GM23338 (cell line): Measurements from ENCODE around the gene SYCP2. TPM values are rescaled to one million over a fixed set of nuclear protein-coding genes. Genes with fewer than 3 reads are reported as not detected.
A peak's percentile ranks its signal among the peaks of the same experiment; 100 is the strongest.

Source experiments
- ATAC-seq: fragments of 200-7000 bp; cut with Tn5 transposase; 3 replicates; pipeline ENCODE4 v1.9.1; 2020
- DNase-seq: peaks from one replicate; pipeline ENCODE4 v3.0.0-alpha.2; 2015; ENCODE audit warnings: low spot score
- H2AFZ ChIP-seq: fragments of 200-600 bp; sonication (generic); 2 replicates; pipeline ENCODE4 v1.8.0; 2016; ENCODE audit warnings: antibody characterized with exemption, mild to moderate bottlenecking, moderate library complexity
- H3F3A ChIP-seq: fragments of 200-600 bp; sonication (generic); replicated peaks from 2 replicates; pipeline ENCODE4 v1.8.0; 2017; ENCODE audit warnings: antibody characterized with exemption, mixed run types, low read depth
- H3K27ac ChIP-seq: fragments of 200-600 bp; sonication (generic); 2 replicates; pipeline ENCODE4 v1.6.1; 2016; ENCODE audit warnings: low read depth
- H3K27me3 ChIP-seq: fragments of 200-600 bp; sonication (generic); 2 replicates; pipeline ENCODE4 v1.8.0; 2016; ENCODE audit warnings: mild to moderate bottlenecking, mixed run types, moderate library complexity; ENCODE audit not compliant: insufficient read depth
- H3K36me3 ChIP-seq: fragments of 200-600 bp; sonication (generic); 2 replicates; pipeline ENCODE4 v1.8.0; 2016; ENCODE audit warnings: mild to moderate bottlenecking; ENCODE audit not compliant: insufficient read depth
- H3K4me1 ChIP-seq: fragments of 200-600 bp; sonication (generic); 2 replicates; pipeline ENCODE4 v1.8.0; 2016; ENCODE audit warnings: mild to moderate bottlenecking, moderate library complexity; ENCODE audit not compliant: insufficient read depth
- H3K4me2 ChIP-seq: fragments of 200-600 bp; sonication (generic); 2 replicates; pipeline ENCODE4 v1.7.1; 2017; ENCODE audit warnings: mixed run types
- H3K4me3 ChIP-seq: fragments of 200-600 bp; sonication (generic); 2 replicates; pipeline ENCODE4 v1.6.1; 2016; ENCODE audit warnings: mixed run types
- H3K79me2 ChIP-seq: fragments of 200-600 bp; sonication (generic); replicated peaks from 2 replicates; pipeline ENCODE4 v1.8.0; 2017; ENCODE audit warnings: mild to moderate bottlenecking; ENCODE audit not compliant: insufficient read depth
- H3K9me2 ChIP-seq: fragments of 200-600 bp; sonication (generic); 2 replicates; pipeline ENCODE4 v1.8.0; 2017; ENCODE audit not compliant: insufficient read depth
- H4K20me1 ChIP-seq: fragments of 200-600 bp; sonication (generic); replicated peaks from 2 replicates; pipeline ENCODE4 v1.8.0; 2017; ENCODE audit warnings: mild to moderate bottlenecking; ENCODE audit not compliant: insufficient read depth
- H3K27ac Mint-ChIP-seq: 2 replicates; pipeline ENCODE4 v1.8.0; 2020; ENCODE audit warnings: inconsistent platforms, mild to moderate bottlenecking, moderate library complexity, mixed read lengths
- H3K27me3 Mint-ChIP-seq: 3 replicates; pipeline ENCODE4 v1.8.0; 2022; ENCODE audit warnings: low read depth, mild to moderate bottlenecking, moderate library complexity, mixed read lengths, inconsistent platforms; ENCODE audit not compliant: insufficient read depth, poor library complexity
- H3K36me3 Mint-ChIP-seq: 3 replicates; pipeline ENCODE4 v1.8.0; 2021; ENCODE audit warnings: low read depth, mild to moderate bottlenecking, inconsistent platforms, moderate library complexity, mixed read lengths
- H3K4me1 Mint-ChIP-seq: 3 replicates; pipeline ENCODE4 v1.8.0; 2020; ENCODE audit warnings: mild to moderate bottlenecking, inconsistent platforms, mixed read lengths
- H3K4me3 Mint-ChIP-seq: 3 replicates; pipeline ENCODE4 v1.8.0; 2021; ENCODE audit warnings: moderate library complexity, mild to moderate bottlenecking, inconsistent platforms, mixed read lengths
- H3K9me3 Mint-ChIP-seq: 3 replicates; pipeline ENCODE4 v1.8.0; 2020; ENCODE audit warnings: moderate library complexity, mild to moderate bottlenecking, inconsistent platforms, mixed read lengths
- CREB1 ChIP-seq: fragments of 250-450 bp; sonication (Bioruptor Pico); IDR thresholded peaks from 2 replicates; pipeline ENCODE4 v1.5.0; 2020; ENCODE audit warnings: low read depth, mild to moderate bottlenecking, moderate library complexity
- EZH2 ChIP-seq: fragments of 200-600 bp; sonication (generic); IDR thresholded peaks from one replicate; pipeline ENCODE4 v1.8.0; 2017; ENCODE audit warnings: antibody characterized with exemption, mild to moderate bottlenecking, low read depth; ENCODE audit not compliant: unreplicated experiment
- EZH2phosphoT487 ChIP-seq: fragments of 200-600 bp; sonication (generic); IDR thresholded peaks from one replicate; pipeline ENCODE4 v1.8.1; 2018; ENCODE audit warnings: antibody characterized with exemption; ENCODE audit not compliant: unreplicated experiment
- JUNB ChIP-seq: IDR thresholded peaks from one replicate; pipeline ENCODE4 v1.6.1; 2016; ENCODE audit warnings: antibody characterized with exemption; ENCODE audit not compliant: unreplicated experiment
- POLR2AphosphoS5 ChIP-seq: IDR thresholded peaks from 2 replicates; pipeline ENCODE4 v1.6.1; 2016; ENCODE audit warnings: antibody characterized with exemption, low read depth
- STAT1 ChIP-seq: IDR thresholded peaks from one replicate; pipeline ENCODE4 v1.6.1; 2016; ENCODE audit warnings: antibody characterized with exemption; ENCODE audit not compliant: unreplicated experiment
- ZNF114 ChIP-seq: fragments of 250-450 bp; sonication (Bioruptor Pico); IDR thresholded peaks from 2 replicates; pipeline ENCODE4 v1.5.0; 2020; ENCODE audit warnings: mild to moderate bottlenecking, moderate library complexity
- ZNF331 ChIP-seq: fragments of 250-450 bp; sonication (Bioruptor Pico); IDR thresholded peaks from 2 replicates; pipeline ENCODE4 v1.5.0; 2020; ENCODE audit warnings: low read depth, mild to moderate bottlenecking, moderate library complexity
- polyA plus RNA-seq: library from polyadenylated mRNA; unstranded; fragments of >200 nt; fragmentation: Nextera tagmentation; extraction: Ambion mirVana; gene quantifications from 2 replicates; pipeline ENCODE4 v1.2.1, GENCODE V29; 2016
- total RNA-seq: library from RNA; depleted of rRNA; stranded (reverse); fragments of >200 nt; shearing (Covaris generic); gene quantifications from 2 replicates; pipeline ENCODE4 v1.2.3, GENCODE V29; 2014
- TF ChIP-seq, protein P1 (sequence below): IDR thresholded peaks from one replicate; pipeline ENCODE4 v1.6.1; 2018; ENCODE audit warnings: antibody characterized with exemption; ENCODE audit not compliant: unreplicated experiment
- TF ChIP-seq, protein P2 (sequence below), 2 experiments: fragments of 200-600 bp in 1 of 2; sonication (generic) in 1 of 2; conservative IDR thresholded peaks; 2 replicates each; pipeline versions ENCODE4 v1.5.1 to v1.6.1; 2016 to 2017; ENCODE audit warnings: antibody characterized with exemption in 2 of 2, low read depth in 2 of 2, mild to moderate bottlenecking in 2 of 2, moderate library complexity in 1 of 2
- TF ChIP-seq, protein P3 (sequence below): IDR thresholded peaks from 2 replicates; pipeline ENCODE4 v1.6.1; 2016; ENCODE audit warnings: antibody characterized with exemption

SYCP2 gene
- total and polyA plus RNA-seq, 2 experiments from 2014 or later = 0.50 to 2.1 TPM

DNA sequence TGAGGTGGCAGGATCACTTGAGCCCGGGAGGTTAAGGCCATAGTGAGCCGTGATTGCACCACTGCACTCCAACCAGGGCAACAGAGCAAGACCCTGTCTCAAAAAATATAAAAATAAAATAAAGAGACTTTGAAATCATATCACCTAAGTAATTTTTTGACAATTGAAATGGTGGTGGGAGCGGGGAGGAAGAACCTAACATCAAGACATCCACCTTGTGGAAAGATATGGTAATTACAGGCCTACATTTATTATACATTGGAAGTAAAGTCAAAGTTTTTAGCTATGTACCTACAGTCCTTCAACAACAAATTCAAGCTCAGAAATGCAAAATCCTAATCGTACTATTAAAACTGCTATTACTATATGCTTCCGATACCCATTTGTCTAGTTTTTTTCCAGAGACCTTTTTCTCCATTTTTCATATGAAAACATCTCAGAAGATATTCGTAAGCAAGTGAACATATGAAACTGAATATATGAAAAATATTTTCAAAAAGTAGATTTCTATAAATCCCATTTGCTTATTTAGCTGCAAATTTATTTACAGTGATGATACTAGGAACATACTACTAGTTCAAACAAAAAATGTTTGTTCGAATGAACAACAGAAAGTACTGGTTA lies 83.3 kb downstream of the SYCP2 start:
- DNase-seq (peak; percentile 72), ATAC-seq (peak; percentile 48; the same call in 1 of the 3 replicates)
- no peaks in the 10 kb centered on the region for H3K27me3 ChIP-seq
- TF ChIP-seq, protein P1, sequence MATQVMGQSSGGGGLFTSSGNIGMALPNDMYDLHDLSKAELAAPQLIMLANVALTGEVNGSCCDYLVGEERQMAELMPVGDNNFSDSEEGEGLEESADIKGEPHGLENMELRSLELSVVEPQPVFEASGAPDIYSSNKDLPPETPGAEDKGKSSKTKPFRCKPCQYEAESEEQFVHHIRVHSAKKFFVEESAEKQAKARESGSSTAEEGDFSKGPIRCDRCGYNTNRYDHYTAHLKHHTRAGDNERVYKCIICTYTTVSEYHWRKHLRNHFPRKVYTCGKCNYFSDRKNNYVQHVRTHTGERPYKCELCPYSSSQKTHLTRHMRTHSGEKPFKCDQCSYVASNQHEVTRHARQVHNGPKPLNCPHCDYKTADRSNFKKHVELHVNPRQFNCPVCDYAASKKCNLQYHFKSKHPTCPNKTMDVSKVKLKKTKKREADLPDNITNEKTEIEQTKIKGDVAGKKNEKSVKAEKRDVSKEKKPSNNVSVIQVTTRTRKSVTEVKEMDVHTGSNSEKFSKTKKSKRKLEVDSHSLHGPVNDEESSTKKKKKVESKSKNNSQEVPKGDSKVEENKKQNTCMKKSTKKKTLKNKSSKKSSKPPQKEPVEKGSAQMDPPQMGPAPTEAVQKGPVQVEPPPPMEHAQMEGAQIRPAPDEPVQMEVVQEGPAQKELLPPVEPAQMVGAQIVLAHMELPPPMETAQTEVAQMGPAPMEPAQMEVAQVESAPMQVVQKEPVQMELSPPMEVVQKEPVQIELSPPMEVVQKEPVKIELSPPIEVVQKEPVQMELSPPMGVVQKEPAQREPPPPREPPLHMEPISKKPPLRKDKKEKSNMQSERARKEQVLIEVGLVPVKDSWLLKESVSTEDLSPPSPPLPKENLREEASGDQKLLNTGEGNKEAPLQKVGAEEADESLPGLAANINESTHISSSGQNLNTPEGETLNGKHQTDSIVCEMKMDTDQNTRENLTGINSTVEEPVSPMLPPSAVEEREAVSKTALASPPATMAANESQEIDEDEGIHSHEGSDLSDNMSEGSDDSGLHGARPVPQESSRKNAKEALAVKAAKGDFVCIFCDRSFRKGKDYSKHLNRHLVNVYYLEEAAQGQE = no peak
- TF ChIP-seq STAT1 = no peak
- TF ChIP-seq, protein P2, sequence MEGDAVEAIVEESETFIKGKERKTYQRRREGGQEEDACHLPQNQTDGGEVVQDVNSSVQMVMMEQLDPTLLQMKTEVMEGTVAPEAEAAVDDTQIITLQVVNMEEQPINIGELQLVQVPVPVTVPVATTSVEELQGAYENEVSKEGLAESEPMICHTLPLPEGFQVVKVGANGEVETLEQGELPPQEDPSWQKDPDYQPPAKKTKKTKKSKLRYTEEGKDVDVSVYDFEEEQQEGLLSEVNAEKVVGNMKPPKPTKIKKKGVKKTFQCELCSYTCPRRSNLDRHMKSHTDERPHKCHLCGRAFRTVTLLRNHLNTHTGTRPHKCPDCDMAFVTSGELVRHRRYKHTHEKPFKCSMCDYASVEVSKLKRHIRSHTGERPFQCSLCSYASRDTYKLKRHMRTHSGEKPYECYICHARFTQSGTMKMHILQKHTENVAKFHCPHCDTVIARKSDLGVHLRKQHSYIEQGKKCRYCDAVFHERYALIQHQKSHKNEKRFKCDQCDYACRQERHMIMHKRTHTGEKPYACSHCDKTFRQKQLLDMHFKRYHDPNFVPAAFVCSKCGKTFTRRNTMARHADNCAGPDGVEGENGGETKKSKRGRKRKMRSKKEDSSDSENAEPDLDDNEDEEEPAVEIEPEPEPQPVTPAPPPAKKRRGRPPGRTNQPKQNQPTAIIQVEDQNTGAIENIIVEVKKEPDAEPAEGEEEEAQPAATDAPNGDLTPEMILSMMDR (conservative IDR thresholded peaks at IDR 0.05; ENCODE audit: low read depth in 2 of 2) = peak; percentile 45 to 66
- no peak for TF ChIP-seq CREB1 (CRISPR knock-in tag)
- no peak for TF ChIP-seq ZNF331 (CRISPR knock-in tag)
- H3K4me3 ChIP-seq = no peak overlapping the region
- no peaks in the 10 kb centered on the region for H3F3A ChIP-seq
- H2AFZ ChIP-seq = no peak overlapping the region
- H3K4me1 ChIP-seq = no peaks in the 10 kb centered on the region
- no peak overlapping the region for H3K27ac ChIP-seq
- H3K4me3 Mint-ChIP-seq = no peak overlapping the region
- no peaks in the 10 kb centered on the region for H3K36me3 ChIP-seq
- no peaks in the 10 kb centered on the region for H4K20me1 ChIP-seq
- H3K27ac Mint-ChIP-seq = no peak overlapping the region
- peaks cover 3% of the 10 kb centered on the region; the same call in 1 of the 3 replicates for H3K9me3 Mint-ChIP-seq
- H3K79me2 ChIP-seq = no peaks in the 10 kb centered on the region
- no peaks in the 10 kb centered on the region for H3K27me3 Mint-ChIP-seq
- no peaks in the 10 kb centered on the region for H3K36me3 Mint-ChIP-seq
- H3K4me2 ChIP-seq = no peak overlapping the region
- no peaks in the 10 kb centered on the region for H3K9me2 ChIP-seq
- H3K4me1 Mint-ChIP-seq = no peaks in the 10 kb centered on the region

DNA sequence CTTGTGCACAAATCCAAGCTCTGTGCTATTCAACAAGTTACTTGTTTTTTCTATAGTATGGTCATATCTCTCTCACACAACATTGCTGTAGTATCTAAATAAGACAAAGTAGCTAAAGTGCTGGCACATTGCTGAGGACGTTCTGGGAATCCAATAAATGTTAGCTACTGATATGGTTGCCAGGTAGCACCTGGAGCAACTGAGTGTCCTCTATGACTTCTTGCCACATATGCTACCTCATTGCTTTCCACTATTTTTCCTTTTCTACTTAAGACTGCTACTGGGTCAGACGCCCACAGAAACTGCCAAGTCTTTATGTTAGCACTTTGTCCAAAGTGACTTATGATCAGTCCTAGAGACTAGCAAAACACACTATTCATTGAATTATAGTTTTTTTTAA lies 85.3 kb downstream of the SYCP2 start:
- ATAC-seq (no peak), DNase-seq (no peak)
- Histone ChIP-seq H3K4me3 (no peak overlapping the region), H3K4me2 (no peak overlapping the region), H3F3A (no peaks in the 10 kb centered on the region), H3K79me2 (no peaks in the 10 kb centered on the region), H3K27ac (no peak overlapping the region), H3K27me3 (peaks cover 9% of the 10 kb centered on the region; the same call in 1 of the 2 replicates), H2AFZ (no peak overlapping the region), H3K4me1 (no peaks in the 10 kb centered on the region), H3K36me3 (no peaks in the 10 kb centered on the region), H4K20me1 (no peaks in the 10 kb centered on the region), H3K9me2 (no peaks in the 10 kb centered on the region)
- H3K4me3 Mint-ChIP-seq = no peak overlapping the region
- no peaks in the 10 kb centered on the region for H3K4me1 Mint-ChIP-seq
- no peak overlapping the region for H3K27ac Mint-ChIP-seq
- no peaks in the 10 kb centered on the region for H3K36me3 Mint-ChIP-seq
- no peaks in the 10 kb centered on the region for H3K27me3 Mint-ChIP-seq
- no peaks in the 10 kb centered on the region for H3K9me3 Mint-ChIP-seq
- no peak for TF ChIP-seq ZNF331 (CRISPR knock-in tag)
- TF ChIP-seq CREB1 (CRISPR knock-in tag) = no peak
- no peak for TF ChIP-seq POLR2AphosphoS5
- TF ChIP-seq, protein P3, sequence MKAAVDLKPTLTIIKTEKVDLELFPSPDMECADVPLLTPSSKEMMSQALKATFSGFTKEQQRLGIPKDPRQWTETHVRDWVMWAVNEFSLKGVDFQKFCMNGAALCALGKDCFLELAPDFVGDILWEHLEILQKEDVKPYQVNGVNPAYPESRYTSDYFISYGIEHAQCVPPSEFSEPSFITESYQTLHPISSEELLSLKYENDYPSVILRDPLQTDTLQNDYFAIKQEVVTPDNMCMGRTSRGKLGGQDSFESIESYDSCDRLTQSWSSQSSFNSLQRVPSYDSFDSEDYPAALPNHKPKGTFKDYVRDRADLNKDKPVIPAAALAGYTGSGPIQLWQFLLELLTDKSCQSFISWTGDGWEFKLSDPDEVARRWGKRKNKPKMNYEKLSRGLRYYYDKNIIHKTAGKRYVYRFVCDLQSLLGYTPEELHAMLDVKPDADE = no peak
- TF ChIP-seq, protein P2 (conservative IDR thresholded peaks at IDR 0.05; ENCODE audit: low read depth in 2 of 2) = no peak
- no peak for TF ChIP-seq JUNB
- no peak for TF ChIP-seq ZNF114 (CRISPR knock-in tag)
- no peak for TF ChIP-seq EZH2phosphoT487
- TF ChIP-seq, protein P1 = no peak
- no peak for TF ChIP-seq EZH2
